ENCODE measurements around the gene PSMB8.
A peak's percentile ranks its signal among the peaks of the same experiment; 100 is the strongest.

Gene PSMB8

DNA sequence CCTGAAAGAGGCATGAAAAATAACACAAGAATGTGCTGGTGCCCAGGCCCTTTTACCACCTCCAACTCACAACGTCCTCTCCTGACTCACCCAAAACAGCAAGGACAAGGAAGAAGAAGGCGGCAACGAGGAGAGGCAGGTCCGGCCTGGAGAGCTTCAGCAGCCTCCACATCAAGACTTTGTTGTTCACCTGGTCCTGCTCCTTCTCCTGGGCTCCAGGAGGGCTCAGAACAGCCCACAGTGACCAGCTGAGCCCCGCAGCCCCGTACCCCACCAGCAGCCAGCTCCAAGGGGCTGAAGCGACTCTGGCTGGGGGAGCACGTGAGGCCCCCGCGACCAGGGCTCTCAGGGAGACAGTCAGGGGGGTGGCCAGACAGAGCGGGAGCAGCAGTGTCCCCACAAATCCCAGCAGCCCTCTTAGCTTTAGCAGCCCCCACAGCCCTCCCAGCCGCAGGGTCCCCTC, 6.2 kb downstream of the PSMB8 start:
- TF ChIP-seq CTCF (IDR thresholded peaks at IDR 0.05; ENCODE audit: borderline replicate concordance, insufficient read depth, low read depth, low read length), result no peak
- H3K4me3 ChIP-seq (ENCODE audit: low read depth, low read length), result peak overlapping the region; percentile 82

DNA sequence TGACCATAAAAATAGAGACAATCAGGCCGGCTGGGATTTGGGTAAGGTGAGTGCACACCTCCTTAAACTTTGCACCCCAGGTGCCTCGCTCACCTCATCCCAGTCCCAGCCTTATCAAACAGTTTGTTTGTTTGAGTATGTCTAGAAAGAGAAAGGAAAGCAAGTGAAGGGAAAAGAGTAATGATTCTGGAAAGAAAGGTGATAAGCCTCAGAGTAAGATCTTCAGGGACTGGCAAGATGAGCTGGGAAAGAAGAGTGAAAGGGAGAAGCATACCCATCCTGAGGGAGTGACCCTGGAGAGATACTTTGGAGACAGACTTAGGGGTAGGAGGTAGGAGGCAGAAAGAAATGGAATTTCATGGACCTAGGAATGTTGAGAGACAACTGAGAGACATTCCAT, 7.0 kb downstream of the PSMB8 start:
- TF ChIP-seq CTCF (IDR thresholded peaks at IDR 0.05; ENCODE audit: borderline replicate concordance, insufficient read depth, low read depth, low read length), result no peak
- H3K4me3 ChIP-seq (ENCODE audit: low read depth, low read length), result no peak overlapping the region

- no peak for TF ChIP-seq CTCF (IDR thresholded peaks at IDR 0.05; ENCODE audit: borderline replicate concordance, insufficient read depth, low read depth, low read length)
- no peak overlapping the region for H3K4me3 ChIP-seq (ENCODE audit: low read depth, low read length)
These were observed 8.5 kb downstream of the PSMB8 start for GRCh38 chr6:32835167-32835893.

DNA sequence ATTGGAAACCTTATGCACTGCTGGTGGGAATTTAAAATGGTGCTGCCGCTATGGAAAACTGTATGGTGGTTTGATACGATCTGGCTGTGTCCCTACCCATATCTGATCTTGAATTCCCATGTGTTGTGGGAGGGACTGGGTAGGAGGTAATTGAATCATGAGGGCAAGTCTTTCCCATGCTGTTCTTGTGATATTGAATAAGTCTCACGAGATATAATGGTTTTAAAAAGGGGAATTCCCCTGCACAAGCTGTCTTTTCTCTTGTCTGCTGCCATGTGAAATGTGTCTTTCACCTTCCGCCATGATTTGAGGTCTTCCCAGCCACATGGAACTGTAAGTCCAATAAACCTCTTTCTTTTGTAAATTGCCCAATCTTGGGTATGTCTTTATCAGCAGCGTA, 10.2 kb downstream of the PSMB8 start:
- H3K4me3 ChIP-seq (ENCODE audit: low read depth, low read length), result no peak overlapping the region
- TF ChIP-seq CTCF (IDR thresholded peaks at IDR 0.05; ENCODE audit: borderline replicate concordance, insufficient read depth, low read depth, low read length), result no peak

DNA sequence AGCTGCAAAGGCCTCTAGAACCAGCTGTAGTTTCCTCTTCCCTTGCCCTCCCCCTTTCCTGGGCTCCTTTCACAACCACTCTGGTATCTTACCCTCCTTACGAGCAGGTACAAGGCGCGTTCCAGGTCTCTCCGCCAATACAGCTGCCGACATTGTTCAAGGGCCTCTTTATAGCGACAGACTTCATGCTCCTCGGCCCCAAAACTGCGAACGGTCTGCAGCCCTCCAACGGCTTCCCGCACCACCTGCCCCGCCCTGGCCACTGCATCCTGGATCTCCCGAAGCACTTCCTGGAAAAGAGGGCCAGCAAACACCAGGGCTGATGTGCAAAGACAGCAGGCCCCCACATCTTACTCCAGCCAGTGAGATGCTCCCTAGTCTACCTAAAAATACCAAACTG, 11.3 kb downstream of the PSMB8 start:
- TF ChIP-seq CTCF (IDR thresholded peaks at IDR 0.05; ENCODE audit: borderline replicate concordance, insufficient read depth, low read depth, low read length), result no peak
- no peak overlapping the region for H3K4me3 ChIP-seq (ENCODE audit: low read depth, low read length)

- no peak for TF ChIP-seq CTCF (IDR thresholded peaks at IDR 0.05; ENCODE audit: borderline replicate concordance, insufficient read depth, low read depth, low read length)
These were observed 12.9 kb downstream of the PSMB8 start for GRCh38 chr6:32830936-32831335.

GRCh38 chr6:32830017-32830416, 13.8 kb downstream of the PSMB8 start:
- no peak overlapping the region for H3K4me3 ChIP-seq (ENCODE audit: low read depth, low read length)
- TF ChIP-seq CTCF (IDR thresholded peaks at IDR 0.05; ENCODE audit: borderline replicate concordance, insufficient read depth, low read depth, low read length), result no peak

More at GRCh38 chr6:32830936-32831335, 12.9 kb downstream of the PSMB8 start:
- H3K4me3 ChIP-seq (ENCODE audit: low read depth, low read length), result no peak overlapping the region
